Stimulated activated CD8-positive, alpha-beta memory T cell treated with anti-CD3 and anti-CD28 coated beads, Interleukin-4, amount 100 ng/mL, for 1 hour (primary cell): ENCODE measurements around the gene GNB2.

Source experiments
- DNase-seq, 2 donors: peaks; one replicate each; pipeline ENCODE4 v3.0.0-alpha.2; 2020; ENCODE audit warnings: low read depth in 2 of 2, low spot score in 1 of 2

The GNB2 gene

DNA sequence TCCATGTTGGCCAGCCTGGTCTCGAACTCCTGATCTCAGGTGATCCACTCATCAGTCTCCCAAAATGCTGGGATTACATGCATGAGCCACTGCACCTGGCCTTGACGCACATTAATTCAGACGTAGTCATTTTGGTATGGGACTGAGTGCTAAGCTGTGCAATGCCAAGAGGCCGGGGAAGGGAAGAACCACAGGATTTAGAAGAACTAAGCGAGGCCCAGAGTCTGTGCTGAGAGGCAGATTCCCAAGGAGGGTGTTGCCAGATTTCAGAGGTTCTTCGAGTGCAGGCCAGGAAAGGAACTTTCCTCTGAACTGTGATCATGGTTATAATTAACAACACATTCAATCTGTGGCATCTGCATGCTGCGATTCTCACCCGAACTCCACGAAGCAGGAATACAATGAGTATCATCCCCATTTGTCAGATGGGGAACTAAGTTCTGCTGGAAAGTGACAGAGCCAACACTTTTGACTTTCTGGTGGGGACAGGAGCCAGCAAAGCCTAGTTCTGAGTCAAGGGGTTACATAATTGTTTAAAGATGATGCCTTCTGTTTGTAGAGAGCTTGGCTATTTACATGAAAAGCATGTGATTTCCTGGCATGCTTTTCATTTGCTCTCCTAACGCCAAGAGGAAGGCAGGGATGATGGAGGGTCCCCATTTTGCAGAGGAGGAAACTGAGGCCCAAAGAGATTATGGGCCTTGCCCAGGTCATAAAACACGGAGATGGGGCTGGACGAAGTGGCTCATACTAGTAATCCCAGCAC, 53.6 kb downstream of the GNB2 start:
- DNase-seq = no peak

DNA sequence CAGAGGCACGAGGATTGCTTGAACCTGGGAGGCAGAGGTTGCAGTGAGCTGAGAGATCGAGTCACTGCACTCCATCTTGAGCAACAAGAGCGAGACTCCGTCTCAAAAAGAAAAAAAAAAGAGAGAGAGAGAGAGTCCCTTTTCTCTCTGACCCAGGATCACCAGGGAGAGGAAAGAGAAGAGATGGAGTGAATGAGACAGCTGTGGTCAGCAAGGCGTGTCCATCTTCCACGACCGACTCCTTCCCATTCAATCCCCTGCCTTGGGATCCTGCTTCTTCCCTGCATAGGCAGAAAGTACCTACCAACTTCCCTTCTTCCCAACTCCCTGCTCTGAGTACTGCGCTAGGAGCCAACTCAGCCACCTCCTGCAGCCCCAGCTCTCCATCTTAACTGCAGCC, 54.7 kb downstream of the GNB2 start:
- DNase-seq = no peak
